ENCODE data around the gene SHD. TPM values are rescaled to one million over a fixed set of nuclear protein-coding genes. Genes with fewer than 3 reads are reported as not detected.

The SHD gene
- total RNA-seq, 1 experiment from 2014 or later = 2.0 TPM

- H3K9me3 ChIP-seq (ENCODE audit: control insufficient read depth in 1 of 2, insufficient read depth in 1 of 2, low read depth in 1 of 2, low read length in 2 of 2) = no peaks in the 10 kb centered on the region
- no peak overlapping the region for H3K27ac ChIP-seq (ENCODE audit: low read depth, low read length)
- H3K79me2 ChIP-seq (ENCODE audit: insufficient read depth, low read length) = no peaks in the 10 kb centered on the region
- H2AFZ ChIP-seq (ENCODE audit: low read depth, low read length, poor library complexity, severe bottlenecking) = no peak overlapping the region
- H3K27me3 ChIP-seq (ENCODE audit: insufficient read depth, low read length) = no peaks in the 10 kb centered on the region
- ChIA-PET POLR2A (no interaction called here), RAD21 (ENCODE audit: low non-redundant PET in 1 of 2, low total read pairs in 2 of 2, uncharacterized antibody in 2 of 2, unreplicated experiment in 2 of 2) (no interaction called here), CTCF (no interaction called here)
- no peaks in the 10 kb centered on the region for H3K36me3 ChIP-seq (ENCODE audit: control insufficient read depth in 1 of 2, insufficient read depth in 2 of 2, low read length in 2 of 2)
- DNase-seq (ENCODE audit: low read depth, low spot score) = no peak
- no peak overlapping the region for H3K4me2 ChIP-seq (ENCODE audit: low read length)
- no peak overlapping the region for H3K9ac ChIP-seq (ENCODE audit: low read length)
- H3K4me1 ChIP-seq (ENCODE audit: control insufficient read depth in 1 of 2, insufficient read depth in 2 of 2, low read length in 2 of 2) = no peaks in the 10 kb centered on the region
- no peaks in the 10 kb centered on the region for H4K20me1 ChIP-seq (ENCODE audit: insufficient read depth)
- ATAC-seq = no peak
- no peak overlapping the region for H3K4me3 ChIP-seq (replicated peaks in 1 of 2; ENCODE audit: low read depth in 1 of 2, low read length in 2 of 2)
- intact Hi-C loops (cut with micrococcal nuclease) = no loop called here
- TF ChIP-seq ZNF274 (IDR thresholded peaks at IDR 0.05; ENCODE audit: low read depth, low read length) (no peak), CEBPB (IDR thresholded peaks at IDR 0.05; ENCODE audit: low read depth) (no peak), TCF7L2 (IDR thresholded peaks at IDR 0.05; ENCODE audit: borderline replicate concordance, extremely low read depth, insufficient read depth, insufficient read length) (no peak), YY1 (IDR thresholded peaks at IDR 0.05; ENCODE audit: extremely low read depth, insufficient replicate concordance, low read depth, low read length) (no peak), EZH2phosphoT487 (IDR thresholded peaks at IDR 0.05; ENCODE audit: borderline replicate concordance) (no peak), EZH2 (IDR thresholded peaks at IDR 0.05) (no peak), MAX (IDR thresholded peaks at IDR 0.05) (no peak), ZFX (IDR thresholded peaks at IDR 0.05) (no peak), SRF (IDR thresholded peaks at IDR 0.05; ENCODE audit: low read depth) (no peak), JUND (IDR thresholded peaks at IDR 0.05) (no peak), POLR2AphosphoS5 (IDR thresholded peaks at IDR 0.05; ENCODE audit: low read depth, low read length) (no peak), ELF1 (IDR thresholded peaks at IDR 0.05; ENCODE audit: borderline replicate concordance, low read depth) (no peak), CBX3 (IDR thresholded peaks at IDR 0.05; ENCODE audit: low read depth) (no peak)
- BruUV-seq (replicated peaks) = TSS peak; percentile 23
- no peaks in the 10 kb centered on the region for H3K9me2 ChIP-seq (ENCODE audit: insufficient read depth)
Measured at GRCh38 chr19:4334929-4335570, 56.0 kb downstream of the SHD start.

All from HCT116 (cell line).